Stimulated activated CD8-positive, alpha-beta memory T cell treated with anti-CD3 and anti-CD28 coated beads, Interleukin-12 subunit alpha, Interleukin-12 subunit beta, amount 100 ng/mL, for 1 hour (primary cell): ENCODE measurements around the gene EN1.

Experiments
- DNase-seq: peaks from one replicate; pipeline ENCODE4 v3.0.0-alpha.2; 2020; ENCODE audit warnings: low read depth

The EN1 gene

DNA sequence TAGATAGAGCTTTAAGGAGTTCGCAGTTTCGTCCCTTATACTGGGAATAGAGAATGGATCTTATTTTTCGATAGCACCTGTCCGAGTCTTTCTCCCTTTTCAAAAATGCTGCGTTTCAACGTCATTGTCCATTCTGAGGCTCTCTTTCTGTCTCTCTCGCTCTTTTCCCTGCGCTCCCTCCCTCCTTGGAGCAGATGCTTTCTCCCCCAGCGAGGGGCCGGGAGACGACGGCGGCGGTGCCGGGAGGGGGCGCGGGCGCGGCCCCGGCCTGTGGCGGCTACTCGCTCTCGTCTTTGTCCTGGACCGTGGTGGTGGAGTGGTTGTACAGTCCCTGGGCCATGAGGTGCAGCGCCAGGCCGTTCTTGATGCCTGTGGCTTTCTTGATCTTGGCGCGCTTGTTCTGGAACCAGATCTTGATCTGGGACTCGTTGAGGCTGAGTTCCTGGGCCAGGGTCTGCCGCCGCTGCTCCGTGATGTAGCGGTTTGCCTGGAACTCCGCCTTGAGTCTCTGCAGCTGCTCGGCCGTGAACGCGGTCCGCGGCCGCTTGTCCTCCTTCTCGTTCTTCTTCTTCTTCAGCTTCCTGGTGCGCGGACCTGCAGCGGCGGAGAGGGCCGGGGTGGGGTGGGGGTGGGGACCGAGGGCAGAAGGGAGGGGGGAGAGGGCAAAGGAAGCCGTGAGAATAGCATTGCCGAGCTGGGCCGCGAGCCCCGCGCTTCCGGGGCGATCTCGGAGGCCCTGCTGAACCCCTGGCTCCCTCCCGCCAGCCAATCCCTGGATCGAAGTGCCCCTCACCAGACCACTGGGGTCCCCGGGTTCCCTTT lies 4.6 kb downstream of the EN1 start:
- no peak for DNase-seq

DNA sequence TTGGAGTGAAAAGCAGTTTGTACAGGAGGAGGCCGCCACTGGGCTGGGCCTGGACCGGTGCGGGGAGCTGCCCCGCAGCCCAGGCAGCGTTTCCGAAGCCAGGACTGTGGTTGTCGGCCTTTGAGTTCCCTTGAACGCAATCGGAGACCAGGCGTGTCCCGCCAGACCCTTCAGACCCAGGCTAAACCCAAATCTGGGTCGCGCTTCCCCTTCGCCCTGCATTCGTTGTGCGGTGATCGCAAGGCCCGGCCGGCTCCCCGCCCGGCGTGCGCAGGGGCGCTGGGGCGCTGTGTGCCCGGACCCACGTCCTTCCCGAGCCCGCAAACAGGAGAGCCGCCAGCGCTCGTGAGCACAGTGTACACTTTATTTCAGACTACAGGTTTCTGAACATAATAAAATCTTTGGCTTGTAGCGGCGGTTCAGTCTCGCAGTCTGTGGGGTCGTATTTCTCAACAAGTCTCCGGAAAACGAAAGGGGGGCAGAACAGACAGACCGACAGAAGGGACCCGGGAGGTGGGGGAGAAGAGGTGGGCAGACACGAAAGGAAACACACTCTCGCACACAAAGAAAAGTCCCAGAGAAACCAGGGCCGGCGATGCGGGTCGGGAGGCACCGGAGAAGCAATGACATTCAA lies 5.5 kb downstream of the EN1 start:
- no peak for DNase-seq

DNA sequence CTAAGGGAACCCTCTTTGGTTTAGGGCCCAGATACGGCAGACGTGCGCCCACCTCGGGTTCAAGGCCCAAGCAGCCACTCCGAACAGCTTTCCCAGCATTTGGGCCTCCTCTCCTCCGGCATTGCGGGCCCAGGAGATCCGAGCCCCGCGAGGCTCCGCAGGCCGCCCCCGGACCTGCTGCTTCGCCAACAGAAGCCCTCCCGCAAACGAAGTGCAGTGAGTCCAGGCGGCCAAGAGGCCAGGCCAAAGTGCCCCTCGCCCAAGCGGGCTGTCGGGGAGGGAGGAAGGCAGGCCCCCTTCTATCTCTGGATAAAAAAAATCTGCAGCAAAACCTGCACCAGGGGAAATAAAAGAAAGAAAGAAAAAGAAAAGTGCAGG lies 6.0 kb downstream of the EN1 start:
- no peak for DNase-seq

DNA sequence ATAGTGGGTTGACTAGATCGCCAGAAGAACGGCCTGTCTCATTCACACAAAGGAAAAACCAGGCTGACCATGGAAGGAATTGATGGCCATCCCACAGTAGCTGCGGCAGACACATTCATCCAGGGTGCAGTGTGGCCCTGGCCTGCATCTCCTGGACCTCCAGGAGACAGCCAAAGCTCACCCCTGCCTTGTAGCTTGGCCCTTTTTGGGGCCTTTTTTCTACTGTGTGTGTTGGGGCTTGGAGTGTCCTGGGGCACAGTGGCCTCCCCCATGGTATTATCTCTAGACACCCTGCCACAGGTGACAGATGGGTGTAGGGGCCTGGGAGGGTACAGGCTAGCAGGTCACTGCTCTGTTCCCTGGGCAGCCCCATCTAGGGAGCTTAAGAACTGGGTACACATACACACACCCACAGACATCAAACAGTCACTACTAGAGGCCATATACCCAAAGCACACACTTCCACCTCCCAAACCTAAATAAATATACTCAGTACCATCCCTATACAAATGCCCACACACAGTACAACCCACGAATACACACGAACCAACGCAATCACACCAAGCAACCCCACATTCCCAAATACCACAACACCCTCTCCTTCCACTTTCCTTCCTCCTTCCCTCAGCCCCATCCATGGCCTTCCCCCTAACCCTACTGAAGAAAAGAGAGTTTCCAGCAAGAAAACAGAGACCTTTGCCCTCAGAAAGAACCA lies 8.6 kb downstream of the EN1 start:
- no peak for DNase-seq

DNA sequence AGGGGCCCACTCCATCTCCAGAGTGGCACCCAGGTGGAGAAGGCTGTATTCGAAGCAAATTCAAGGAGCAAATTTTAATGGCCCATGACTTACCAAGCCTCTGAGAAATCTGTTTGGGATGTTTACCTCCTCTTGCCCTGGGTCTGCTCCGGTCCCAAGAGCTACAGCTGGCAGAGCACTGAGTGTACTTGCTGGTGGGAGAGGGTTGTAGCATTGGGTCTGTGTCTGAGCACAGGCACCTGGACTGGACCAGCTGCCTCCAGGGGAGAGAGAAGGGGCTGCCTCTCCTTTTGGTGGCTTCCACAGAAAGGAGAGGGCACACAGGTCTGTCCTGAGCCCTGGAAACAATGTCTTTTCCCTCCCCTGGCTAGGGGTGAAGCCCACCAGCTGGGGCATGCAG lies 9.8 kb downstream of the EN1 start:
- no peak for DNase-seq

DNA sequence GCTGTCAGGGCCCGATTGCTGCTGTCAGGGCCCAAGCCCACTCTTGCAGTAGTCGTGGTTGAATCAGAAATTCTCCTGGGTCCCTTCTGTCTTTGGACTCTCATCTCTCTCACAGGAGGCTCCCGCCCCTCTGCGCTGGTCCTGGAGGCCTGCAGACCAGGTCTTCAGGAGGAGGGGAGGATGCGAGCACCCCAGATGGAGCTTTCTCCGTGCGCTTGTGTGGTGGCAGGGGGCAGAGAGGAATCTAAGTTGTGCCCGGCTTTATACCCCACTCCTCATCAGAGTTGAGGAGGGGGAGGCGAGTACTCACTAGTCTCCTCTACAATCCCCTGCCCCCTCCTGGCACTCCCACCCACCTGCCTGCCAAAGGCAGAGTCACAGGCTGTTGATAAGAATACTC lies 10.4 kb downstream of the EN1 start:
- DNase-seq: no peak

DNA sequence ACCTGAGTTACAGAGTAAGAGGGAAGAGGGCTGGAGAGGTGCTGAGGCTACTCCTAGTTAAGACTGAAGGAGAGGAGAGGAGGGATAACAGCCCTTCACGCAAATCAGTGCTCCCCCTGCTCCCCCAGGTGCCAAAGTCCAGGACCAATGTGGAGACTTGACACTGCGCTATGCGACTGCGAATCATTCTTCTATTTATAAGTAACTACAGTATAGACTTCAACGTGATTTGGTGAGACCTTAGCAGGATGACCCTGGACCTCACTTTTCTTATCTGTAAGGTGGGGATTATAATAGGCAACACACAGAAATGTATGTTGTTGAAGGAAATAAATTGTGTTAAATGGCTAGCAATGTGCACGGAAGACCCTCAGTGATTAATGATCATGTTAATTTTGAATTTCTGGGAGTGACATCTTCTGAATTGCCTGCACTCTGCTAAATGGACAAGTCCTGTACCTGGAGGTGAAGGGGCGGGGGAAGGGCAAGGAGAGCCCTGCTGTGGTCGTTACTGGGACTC lies 11.0 kb downstream of the EN1 start:
- no peak for DNase-seq

DNA sequence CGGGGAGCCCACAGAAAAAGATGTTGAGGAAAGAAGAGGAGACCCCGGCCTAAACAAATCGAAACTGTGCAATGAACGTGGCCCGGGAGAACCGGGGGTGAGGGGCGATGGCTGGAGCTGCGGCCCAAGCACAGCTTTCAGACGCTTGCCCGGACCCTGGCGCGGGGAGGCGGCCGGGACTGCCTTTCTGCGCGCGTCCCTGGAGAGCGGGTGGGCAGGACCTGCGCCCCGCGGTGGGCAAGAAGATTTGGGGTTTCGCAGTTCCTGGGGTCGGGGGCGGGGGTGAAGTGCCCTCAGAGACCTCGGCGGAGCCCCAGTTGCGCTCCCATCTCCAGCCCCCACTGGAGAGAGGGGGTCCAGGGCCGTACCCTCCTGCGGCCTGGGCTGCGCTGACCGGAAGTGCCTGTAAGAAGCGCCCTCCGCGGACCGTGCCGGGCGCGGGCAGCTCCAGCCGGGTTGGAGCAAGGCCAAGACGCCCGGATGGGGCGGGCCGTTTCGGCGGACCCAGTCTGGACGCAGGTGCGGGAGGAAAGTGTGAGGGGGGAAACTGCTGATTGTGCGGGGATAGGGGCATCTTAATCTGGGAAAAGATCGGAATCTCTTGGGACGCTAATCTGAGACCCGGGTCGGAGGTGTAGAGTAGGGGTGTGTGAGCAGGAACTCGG lies 11.6 kb downstream of the EN1 start:
- DNase-seq: no peak

DNA sequence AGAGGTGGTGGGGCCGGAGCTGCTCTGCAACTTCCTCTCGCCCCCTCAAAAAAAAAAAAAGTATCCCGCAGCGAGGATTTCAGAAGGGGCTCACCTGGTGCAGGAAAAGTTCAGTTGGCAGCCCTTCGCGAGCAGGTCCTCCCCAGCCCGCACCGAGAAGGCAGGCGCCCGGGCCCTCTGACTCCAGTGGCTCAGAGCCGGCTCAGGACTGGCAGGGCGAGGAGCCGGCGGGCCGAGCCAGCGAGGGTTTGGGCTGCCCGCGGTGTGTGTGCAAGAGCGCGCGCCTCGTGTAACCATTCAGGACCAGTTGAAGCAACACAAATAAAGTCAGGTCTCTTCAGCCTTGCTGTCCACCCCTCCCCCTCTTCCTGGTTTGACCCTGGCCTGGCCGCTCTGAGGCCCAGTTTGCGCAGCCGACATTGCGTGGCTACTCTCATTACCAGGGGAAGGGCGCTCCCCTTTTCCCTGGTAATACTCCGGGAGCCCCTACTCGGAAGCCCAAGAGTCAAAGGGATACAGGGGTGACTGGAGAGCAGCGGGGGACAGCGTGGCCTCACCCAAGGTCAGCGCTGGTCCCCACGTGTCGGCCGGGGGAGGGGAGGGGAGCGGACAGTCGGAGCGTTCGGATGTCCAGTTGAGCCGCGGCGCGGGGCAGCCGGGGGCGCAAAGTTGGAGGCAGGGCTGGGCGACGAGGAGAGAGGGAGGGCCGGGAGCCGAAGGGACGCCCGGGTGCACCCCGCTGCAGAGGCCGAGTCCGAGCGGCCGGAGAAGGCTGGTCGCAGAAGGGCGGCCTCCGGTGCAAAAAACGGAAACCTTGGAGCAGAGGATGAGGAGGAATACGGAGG lies 12.3 kb downstream of the EN1 start:
- no peak for DNase-seq

DNA sequence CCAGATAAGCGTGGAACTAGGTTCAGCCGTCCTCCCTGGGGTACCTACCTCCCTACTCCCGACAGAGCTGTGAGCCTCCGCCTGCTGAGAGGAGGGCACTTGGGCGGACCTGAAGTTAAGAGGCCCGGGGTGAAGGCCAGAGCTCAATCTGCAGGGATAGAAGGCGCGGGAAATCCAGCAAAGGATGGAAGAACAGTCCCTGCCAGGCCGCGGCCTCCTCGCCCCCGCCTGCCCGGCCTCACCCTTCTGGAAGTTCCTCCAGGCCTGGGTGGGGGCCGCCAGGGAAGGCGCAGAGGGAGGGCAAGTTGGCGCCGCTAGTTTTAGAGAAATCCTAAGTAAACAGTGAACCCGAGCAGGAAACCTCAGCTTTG lies 13.0 kb downstream of the EN1 start:
- no peak for DNase-seq

DNA sequence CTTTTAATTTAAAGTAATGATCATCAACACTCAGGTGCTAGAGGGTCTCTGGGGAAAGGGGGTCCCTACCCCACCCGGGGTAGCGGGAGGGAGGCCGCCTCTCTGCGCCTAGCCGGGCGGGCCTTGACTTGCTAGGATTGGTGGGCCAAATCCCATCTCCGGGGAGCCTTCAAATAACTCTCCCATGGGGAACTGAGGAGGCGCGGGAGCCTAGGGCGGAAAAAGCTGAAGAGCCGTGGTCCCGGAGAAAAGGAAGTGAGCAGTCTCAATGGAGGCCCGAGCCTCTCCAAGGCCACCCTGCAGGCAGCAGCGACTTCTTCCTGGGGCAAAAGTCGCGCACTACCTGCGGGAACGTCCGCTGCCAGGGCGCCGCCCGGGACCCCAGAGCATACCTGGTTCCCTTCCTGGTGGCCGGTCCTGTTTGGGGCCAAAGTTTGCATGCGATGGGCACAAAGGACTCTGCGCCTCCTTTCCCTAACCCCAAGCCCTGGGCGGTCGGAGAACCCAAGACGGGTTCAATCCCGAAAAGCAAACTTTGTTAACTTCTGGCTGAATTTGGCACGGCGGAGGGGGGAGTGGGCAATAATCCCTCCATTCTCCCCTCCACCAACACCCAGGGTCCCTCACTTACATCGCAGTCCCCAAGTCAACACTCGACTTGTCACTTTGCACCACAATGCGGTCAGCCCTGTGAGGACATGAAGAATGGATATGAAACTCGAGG lies 13.6 kb downstream of the EN1 start:
- DNase-seq: no peak

DNA sequence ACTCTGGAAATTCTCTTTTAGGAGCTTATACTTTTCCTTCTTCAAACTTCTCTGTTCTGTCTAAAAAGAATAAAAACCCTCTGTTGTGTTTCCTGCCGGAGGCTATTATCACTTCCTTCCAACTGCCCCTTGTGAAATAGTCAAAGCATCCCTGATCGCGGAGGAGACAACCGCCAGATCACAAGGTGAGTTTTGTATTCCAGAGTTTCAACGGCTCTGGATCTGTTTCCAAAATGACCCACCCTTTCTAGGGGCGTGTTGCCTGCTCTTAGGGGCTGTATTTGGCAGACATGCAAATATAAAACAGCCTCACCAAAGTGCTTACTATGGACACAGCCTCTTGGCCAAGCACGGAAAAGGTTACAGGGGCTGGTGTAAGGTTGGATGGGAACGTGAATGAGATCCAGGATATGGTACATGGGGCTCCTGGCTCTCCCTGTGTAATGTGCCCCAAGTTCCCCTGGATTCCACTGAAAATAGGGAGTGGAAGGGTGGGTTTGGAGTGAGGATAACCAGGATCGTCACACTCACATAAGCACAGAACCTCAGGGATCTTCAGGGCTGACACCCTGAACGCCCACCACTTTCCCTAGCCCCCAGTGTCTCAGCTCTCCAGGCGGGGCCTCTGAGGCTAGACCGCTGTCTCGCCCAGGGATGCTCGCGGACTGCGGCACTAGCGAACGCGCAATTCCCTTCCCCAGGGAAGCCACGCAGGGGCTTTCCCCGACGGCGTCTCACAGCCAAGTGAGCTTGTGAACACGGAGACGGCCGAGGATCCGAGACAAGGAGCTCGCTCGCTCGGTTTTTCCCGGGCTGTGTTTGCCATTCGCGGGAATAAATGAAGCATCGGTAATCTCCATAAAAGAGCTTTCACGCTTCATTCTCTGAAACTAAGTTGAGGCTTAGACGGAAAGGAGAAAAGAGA lies 14.4 kb downstream of the EN1 start:
- DNase-seq: no peak

DNA sequence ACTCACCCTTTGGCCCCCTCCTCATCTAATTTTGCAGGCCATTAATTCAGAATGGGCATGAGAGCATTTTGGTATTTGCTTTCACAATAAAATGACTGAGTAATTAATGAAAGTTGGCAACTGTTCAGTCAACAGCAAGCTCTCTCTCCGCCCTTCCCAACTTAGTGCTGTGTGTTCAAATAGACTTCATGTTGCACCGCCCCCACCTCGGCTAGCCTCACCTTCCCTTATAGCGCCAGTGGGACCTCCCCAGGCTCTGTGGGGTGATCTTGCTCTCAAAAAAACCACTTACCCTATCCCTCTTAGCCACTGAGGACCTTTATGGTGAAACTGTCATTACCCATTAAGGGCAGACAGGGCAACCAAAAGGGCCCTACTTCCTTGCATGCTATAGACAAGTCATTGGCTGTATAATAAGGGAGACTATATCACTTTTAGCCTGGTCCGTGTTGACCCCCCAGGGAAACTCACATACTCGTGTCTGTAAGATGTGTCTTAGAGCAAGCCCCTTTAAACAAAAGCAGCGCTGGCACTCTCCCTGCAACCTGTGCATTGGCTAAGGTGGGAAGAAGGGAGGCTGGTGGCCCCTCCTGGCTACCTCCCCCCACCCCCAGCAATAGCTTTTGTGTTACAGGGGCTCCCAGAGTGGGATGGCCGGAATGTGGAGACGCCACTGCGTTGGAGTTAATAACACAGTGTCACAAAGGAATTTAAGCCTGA lies 15.2 kb downstream of the EN1 start:
- DNase-seq: no peak

DNA sequence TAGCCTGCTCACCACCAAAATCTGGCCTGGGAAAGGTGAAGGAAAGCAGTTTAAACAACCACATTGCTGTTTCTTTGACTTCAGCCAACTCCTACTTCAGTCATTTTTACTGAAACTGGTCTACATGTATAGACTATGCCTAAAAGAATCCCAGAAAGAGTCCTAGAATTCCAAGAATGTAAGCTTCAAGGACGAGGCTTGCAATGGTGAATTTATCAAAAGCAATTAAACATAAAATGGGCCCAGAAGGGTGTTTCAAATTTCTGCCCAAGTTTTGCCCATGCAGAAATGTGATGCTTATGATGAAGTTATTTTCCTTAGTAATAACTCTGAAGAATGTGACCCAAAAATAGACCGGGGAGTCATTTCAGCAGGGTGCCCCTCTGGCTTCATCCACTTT lies 16.6 kb downstream of the EN1 start:
- DNase-seq: no peak

DNA sequence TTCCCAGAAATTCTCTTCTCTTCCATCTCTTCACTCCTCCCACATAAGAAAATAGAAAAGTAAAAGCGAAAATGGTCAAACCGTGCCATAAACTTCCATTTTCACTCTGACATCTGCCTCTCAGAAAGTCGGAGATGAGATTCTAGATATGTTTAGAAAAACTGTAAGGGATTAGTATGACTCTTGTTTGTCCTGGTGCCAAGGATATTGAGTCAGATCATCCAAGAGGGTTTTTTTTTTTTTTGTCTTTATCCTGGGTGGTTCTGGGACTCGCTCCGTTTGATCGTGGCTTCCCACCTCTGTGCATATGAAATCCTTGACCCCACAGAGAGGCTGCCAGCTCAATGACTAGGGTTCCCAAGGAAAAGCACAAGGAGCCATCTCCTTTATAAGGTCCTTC lies 17.3 kb downstream of the EN1 start:
- no peak for DNase-seq

DNA sequence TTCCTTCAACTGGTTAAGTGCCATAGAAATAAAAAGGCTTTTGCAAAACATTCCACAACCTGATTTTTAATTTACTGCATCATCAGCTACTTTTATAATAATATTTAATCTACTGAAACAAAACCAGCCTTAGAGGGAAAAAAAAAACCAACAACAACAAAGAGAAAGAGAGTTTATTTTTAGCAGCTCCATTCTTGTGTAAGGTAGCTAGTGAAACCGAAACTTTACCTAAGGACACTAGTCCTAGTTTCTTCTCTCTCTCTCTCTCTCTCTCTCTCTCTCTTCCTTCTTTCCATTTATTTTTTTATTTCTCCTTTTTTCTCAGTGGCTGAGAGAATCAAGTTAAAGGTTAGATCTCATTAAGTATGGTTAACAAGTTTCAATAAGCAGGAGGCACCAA lies 21.4 kb downstream of the EN1 start:
- DNase-seq: no peak

DNA sequence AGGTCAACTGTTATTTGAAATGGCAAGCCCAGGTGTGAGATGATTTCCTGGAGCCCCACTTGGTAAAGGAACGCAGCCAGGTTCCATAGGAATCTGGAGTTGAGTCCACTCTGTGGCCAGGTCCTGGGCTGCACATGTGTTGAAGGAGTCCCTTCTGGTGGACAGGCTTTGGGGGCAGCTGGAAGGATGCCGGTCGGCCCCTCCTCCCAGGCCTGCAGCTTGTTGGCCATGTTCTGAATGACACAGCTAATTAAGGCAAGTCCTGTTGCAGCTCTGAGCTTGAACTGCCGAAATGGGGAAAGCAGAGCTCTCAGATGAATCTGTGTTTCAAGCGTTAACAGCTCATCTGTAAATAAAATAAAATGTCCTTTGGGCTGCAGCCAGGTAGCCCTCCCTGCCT lies 23.8 kb downstream of the EN1 start:
- no peak for DNase-seq

DNA sequence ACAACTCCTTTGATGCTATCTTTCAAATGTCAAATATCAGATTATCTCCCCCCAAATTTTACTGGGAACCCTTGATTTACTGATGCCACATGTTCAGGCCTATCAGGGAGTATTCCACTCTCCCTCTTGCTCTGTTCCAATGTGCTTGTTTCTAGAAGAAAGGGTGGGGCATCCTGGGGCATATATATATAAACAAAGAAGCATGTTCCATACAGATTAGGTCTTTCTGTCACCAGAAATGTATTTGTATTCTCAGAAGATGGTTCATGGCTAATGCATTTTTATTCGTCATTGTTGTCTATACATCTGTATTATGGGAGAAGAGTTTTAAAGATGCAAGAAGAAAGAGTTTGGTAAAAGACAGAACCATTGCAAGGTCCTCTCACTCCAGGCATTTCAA lies 24.9 kb downstream of the EN1 start:
- DNase-seq: no peak

DNA sequence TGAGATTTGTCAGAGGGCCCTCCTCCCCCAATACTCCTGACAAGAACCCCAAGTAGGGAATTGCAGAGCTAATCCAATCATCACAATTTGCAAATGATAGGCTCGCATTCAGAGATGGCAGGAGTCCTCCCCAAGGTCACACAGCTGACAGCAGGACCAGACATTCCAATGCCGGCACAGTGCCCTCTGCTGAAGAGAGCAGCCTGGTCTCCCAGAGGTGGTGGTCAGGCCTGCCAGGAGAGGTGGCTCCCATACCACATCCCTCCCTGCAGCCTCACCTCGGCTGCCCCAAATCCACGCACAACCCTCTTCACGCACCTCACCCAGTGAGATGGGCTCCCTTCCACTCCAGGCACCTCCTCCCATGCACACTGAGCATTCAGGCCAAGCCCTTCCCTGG lies 25.4 kb downstream of the EN1 start:
- DNase-seq: no peak
